WERI-Rb-1 (cell line): Measurements from ENCODE around the gene ATXN7L1.

Experiments
- DNase-seq: peaks from one replicate; pipeline ENCODE4 v3.0.0-alpha.2; 2020
- H3K27ac ChIP-seq: fragments of 250-450 bp; sonication (Bioruptor Pico); 2 replicates; pipeline ENCODE4 v1.5.1; 2020; ENCODE audit warnings: mild to moderate bottlenecking, moderate library complexity
- H3K27me3 ChIP-seq: fragments of 250-450 bp; sonication (Bioruptor Pico); 2 replicates; pipeline ENCODE4 v1.5.1; 2021; ENCODE audit warnings: mild to moderate bottlenecking, low read depth, moderate library complexity; ENCODE audit not compliant: insufficient read depth, severe bottlenecking
- H3K36me3 ChIP-seq: fragments of 250-450 bp; sonication (Bioruptor Pico); 2 replicates; pipeline ENCODE4 v1.5.1; 2020; ENCODE audit warnings: mild to moderate bottlenecking, moderate library complexity
- H3K4me3 ChIP-seq: 2 replicates; pipeline ENCODE4 v1.5.1; 2011; ENCODE audit warnings: low read depth, mild to moderate bottlenecking, control low read depth, low read length
- H3K9me3 ChIP-seq: fragments of 250-450 bp; sonication (Bioruptor Pico); 2 replicates; pipeline ENCODE4 v1.5.1; 2021; ENCODE audit warnings: mild to moderate bottlenecking, moderate library complexity; ENCODE audit not compliant: severe bottlenecking
- TF ChIP-seq, protein P1 (sequence below): IDR thresholded peaks from 2 replicates; pipeline ENCODE4 v1.5.1; 2011; ENCODE audit warnings: low read depth, mild to moderate bottlenecking, control low read depth, inconsistent platforms, low read length

Gene ATXN7L1

DNA sequence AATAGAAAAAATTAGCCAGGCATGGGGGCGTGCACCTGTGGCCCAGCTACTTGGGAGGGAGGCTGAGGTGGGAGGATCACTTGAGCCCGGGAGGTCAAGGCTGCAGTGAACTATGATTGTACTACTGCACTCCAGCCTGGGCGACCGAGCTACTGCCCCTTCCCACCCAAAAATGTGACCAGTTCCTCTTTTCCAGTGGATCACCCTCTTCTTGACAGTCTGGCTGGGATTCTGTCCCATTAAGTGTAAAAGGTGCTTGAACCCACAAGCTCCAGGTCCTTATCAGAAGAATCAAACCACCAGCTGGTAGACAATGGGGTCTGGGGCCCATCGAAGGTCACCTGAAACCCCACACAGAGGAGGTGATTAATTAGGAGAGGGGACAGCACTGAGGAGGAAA, 14.1 kb downstream of the ATXN7L1 start:
- Histone ChIP-seq H3K27me3 (no peaks in the 10 kb centered on the region), H3K27ac (no peak overlapping the region), H3K36me3 (no peaks in the 10 kb centered on the region), H3K4me3 (no peak overlapping the region), H3K9me3 (no peaks in the 10 kb centered on the region)
- TF ChIP-seq, protein P1, sequence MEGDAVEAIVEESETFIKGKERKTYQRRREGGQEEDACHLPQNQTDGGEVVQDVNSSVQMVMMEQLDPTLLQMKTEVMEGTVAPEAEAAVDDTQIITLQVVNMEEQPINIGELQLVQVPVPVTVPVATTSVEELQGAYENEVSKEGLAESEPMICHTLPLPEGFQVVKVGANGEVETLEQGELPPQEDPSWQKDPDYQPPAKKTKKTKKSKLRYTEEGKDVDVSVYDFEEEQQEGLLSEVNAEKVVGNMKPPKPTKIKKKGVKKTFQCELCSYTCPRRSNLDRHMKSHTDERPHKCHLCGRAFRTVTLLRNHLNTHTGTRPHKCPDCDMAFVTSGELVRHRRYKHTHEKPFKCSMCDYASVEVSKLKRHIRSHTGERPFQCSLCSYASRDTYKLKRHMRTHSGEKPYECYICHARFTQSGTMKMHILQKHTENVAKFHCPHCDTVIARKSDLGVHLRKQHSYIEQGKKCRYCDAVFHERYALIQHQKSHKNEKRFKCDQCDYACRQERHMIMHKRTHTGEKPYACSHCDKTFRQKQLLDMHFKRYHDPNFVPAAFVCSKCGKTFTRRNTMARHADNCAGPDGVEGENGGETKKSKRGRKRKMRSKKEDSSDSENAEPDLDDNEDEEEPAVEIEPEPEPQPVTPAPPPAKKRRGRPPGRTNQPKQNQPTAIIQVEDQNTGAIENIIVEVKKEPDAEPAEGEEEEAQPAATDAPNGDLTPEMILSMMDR, result no peak
- DNase-seq, result no peak

DNA sequence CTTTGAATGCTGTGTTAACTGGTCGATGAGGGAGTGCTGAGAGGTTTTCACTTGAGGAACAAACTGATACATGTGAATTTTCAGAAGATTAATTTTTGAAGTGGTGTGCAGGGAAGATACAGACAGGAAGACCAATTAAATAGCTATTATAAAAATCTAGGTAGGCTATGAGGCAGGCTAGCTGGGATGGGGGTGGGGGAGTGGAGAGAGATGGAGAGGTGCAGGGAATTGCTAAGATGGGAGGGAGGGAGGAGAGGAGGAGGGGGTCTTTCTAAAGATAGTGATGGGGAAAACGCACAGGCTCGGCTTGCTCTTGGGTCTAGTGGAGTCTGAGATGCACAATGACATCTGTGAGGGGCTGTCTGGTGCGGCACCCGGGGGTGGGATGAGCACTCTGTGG, 15.2 kb downstream of the ATXN7L1 start:
- Histone ChIP-seq H3K4me3 (no peak overlapping the region), H3K27me3 (no peaks in the 10 kb centered on the region), H3K27ac (no peak overlapping the region), H3K36me3 (no peaks in the 10 kb centered on the region), H3K9me3 (no peaks in the 10 kb centered on the region)
- no peak for DNase-seq
- TF ChIP-seq, protein P1, result no peak

DNA sequence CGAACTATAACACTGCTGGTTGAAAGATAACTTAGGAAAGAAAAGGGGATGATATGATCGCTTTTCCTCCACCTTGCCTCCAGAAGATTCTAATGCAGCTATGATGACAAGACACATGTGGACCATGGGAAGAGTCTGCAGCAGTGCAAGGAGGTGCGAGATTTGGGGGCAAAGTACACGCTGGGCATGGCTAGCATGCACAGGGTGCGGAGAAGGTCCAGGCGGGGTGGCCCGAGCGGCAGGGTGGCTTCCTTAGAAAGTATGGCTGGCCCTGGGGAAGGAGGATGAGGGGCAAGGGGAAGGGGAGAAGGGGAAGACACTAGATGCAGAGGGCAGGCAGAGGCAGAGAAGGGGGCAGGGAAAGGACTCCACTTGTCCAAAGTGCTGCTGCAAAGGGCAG, 15.6 kb downstream of the ATXN7L1 start:
- TF ChIP-seq, protein P1, result no peak
- DNase-seq, result no peak
- Histone ChIP-seq H3K27ac (no peak overlapping the region), H3K9me3 (no peaks in the 10 kb centered on the region), H3K36me3 (no peaks in the 10 kb centered on the region), H3K27me3 (no peaks in the 10 kb centered on the region), H3K4me3 (no peak overlapping the region)

DNA sequence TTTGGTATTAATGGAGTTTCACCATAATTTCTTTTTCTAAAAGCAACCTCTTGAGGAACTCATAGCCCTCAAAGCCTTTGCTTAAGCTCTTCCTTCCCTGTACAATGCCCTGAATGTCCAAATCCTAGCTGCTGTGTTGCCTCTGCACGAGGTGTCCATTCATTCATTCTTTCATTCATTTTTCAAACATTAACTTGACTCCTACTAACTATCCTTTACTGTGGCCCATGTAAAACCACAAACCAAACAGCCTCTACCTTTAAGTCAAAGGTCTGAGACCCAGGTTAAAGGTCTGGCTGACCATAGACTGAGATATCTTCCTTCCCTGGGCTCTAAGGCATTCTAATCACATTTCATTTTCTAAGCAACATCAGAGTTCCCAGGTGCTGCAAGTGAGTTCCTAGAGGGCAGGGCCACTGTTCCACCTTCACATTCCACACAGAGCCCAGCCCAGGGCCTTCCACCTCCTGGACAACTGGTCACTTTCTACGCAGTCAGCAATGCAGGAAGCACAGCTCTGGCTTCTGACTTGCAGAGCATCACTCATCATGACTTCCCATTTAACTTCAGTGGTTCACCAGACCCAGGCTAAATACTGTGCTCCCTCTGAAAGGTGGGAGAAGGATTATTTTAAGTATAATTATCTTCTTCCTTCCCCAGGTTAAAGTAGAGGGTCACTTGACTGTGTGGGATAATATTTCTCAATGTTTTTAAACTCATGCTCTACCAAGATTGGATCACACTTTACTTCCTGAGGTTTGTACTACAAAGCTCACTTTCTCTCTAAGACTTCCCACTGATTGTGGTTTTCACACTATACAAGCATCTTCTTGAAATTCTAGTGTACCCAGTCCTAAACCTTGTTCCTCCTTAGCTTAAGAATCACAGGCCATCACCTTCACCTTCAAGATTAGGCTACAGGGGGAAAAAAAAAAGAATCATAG, 19.1 kb downstream of the ATXN7L1 start:
- Histone ChIP-seq H3K36me3 (no peaks in the 10 kb centered on the region), H3K27me3 (no peaks in the 10 kb centered on the region), H3K4me3 (no peak overlapping the region), H3K9me3 (no peaks in the 10 kb centered on the region), H3K27ac (no peak overlapping the region)
- TF ChIP-seq, protein P1, result no peak
- no peak for DNase-seq

DNA sequence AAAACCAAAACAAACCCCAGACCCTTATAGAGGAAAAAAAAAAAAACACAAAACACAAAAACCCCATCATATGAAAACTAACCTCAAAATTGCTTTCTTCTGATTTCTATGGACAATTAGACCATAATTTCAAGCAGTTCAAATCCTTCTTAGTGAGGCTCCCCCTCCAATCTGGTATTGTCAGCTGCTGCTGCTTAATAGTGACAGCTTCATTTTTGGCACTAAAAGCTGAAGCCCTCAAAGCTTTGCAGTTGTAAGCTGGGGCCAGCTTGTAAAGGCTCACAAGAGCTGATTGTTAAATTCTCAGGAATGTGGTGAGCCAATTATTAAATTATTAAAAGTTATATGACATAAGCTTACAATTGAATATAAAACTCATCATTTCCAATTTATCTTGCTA, 21.9 kb downstream of the ATXN7L1 start:
- TF ChIP-seq, protein P1, result no peak
- Histone ChIP-seq H3K9me3 (no peaks in the 10 kb centered on the region), H3K27me3 (no peaks in the 10 kb centered on the region), H3K36me3 (no peaks in the 10 kb centered on the region), H3K27ac (no peak overlapping the region), H3K4me3 (no peak overlapping the region)
- no peak for DNase-seq
